ENCODE data around the gene CDH13. TPM values are rescaled to one million over a fixed set of nuclear protein-coding genes. Genes with fewer than 3 reads are reported as not detected.

Gene CDH13
- polyA plus RNA-seq, 1 experiment, result 113 TPM

DNA sequence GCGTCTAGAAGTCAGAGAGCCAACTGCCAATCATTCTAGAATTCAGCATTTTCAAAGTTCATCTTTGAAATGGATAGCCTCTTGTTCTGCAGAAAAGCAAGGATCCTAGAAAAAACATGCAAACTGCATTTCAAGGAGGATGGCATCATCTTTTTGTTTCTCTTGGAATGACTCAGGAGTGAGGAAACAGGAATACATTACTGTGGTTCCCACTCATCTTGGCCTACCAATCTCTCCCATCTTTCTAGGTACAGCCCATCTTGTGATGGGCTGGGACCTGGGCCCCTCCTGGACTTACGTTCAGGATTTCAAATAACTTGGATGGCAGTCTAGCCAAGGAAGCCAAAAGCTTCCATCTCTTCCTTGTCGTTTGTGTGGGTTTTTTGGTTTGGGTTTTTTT lies 363.4 kb downstream of the CDH13 start:
- Histone ChIP-seq H3K36me3 (ENCODE audit: control insufficient read depth, insufficient read depth, low read length) (no peaks in the 10 kb centered on the region), H3K27me3 (ENCODE audit: control insufficient read depth, insufficient read depth, low read length) (no peaks in the 10 kb centered on the region), H3K4me3 (ENCODE audit: low read depth, low read length) (no peak overlapping the region)
- CTCF ChIA-PET, result no interaction called here
- TF ChIP-seq, protein P1, sequence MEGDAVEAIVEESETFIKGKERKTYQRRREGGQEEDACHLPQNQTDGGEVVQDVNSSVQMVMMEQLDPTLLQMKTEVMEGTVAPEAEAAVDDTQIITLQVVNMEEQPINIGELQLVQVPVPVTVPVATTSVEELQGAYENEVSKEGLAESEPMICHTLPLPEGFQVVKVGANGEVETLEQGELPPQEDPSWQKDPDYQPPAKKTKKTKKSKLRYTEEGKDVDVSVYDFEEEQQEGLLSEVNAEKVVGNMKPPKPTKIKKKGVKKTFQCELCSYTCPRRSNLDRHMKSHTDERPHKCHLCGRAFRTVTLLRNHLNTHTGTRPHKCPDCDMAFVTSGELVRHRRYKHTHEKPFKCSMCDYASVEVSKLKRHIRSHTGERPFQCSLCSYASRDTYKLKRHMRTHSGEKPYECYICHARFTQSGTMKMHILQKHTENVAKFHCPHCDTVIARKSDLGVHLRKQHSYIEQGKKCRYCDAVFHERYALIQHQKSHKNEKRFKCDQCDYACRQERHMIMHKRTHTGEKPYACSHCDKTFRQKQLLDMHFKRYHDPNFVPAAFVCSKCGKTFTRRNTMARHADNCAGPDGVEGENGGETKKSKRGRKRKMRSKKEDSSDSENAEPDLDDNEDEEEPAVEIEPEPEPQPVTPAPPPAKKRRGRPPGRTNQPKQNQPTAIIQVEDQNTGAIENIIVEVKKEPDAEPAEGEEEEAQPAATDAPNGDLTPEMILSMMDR (IDR thresholded peaks at IDR 0.05; ENCODE audit: insufficient read depth, low read depth, low read length), result no peak
- POLR2A ChIA-PET, result no interaction called here
- DNase-seq (ENCODE audit: low read depth), result no peak

DNA sequence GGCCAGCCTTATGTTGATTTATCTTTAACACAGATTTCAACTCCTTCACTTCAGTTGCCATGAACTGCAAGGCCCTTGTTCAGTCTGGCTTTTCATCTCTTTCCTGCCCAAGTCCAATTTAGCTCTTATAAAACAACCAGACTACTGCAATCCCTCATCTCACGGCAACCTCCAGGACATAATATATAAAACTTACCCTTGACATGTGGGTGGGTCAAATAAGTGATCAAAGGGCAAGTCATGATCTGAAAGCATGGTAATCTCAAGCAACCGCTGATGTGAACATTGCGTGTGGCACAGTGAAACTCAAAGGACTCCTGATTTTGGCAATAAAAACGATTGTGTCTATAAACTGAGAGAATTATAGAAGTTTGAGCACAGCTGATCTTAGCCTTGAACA lies 364.6 kb downstream of the CDH13 start:
- TF ChIP-seq, protein P1 (IDR thresholded peaks at IDR 0.05; ENCODE audit: insufficient read depth, low read depth, low read length), result no peak
- ChIA-PET CTCF (no interaction called here), POLR2A (no interaction called here)
- no peaks in the 10 kb centered on the region for H3K27me3 ChIP-seq (ENCODE audit: control insufficient read depth, insufficient read depth, low read length)
- no peak for DNase-seq (ENCODE audit: low read depth)
- H3K4me3 ChIP-seq (ENCODE audit: low read depth, low read length), result no peak overlapping the region
- H3K36me3 ChIP-seq (ENCODE audit: control insufficient read depth, insufficient read depth, low read length), result no peaks in the 10 kb centered on the region

DNA sequence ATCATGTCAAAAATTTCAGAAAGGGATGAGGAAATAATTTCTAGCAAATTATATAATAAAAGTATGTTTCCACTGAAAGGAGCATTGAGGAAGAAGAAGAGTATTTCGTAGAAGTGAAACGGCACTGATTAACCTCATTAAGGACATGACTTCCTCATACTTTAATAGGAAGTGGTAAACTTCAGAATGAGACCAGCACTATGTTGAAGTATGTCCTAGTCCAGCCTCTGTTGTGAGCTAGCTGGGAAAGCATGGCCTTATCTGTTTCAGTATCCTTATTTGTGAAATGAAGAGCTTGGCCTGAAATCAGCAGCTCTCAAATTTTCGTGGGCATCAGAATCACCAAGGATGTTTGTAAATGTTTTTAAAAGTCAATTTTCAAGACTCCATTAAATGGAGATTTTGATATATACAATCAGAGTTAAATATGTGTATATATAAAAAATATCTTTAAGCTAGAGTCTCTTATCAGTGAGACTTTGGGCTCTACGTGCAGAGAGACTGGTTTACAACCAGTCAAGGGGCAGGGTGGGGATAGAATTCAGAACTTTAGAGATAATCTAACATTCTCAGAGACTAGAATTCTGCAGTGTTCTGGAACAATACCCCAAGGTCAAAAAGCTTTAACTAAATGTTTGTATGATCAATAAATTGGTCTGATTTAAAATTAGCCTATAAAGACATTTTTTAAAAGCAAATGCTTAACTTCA lies 365.4 kb downstream of the CDH13 start:
- no peak for DNase-seq (ENCODE audit: low read depth)

DNA sequence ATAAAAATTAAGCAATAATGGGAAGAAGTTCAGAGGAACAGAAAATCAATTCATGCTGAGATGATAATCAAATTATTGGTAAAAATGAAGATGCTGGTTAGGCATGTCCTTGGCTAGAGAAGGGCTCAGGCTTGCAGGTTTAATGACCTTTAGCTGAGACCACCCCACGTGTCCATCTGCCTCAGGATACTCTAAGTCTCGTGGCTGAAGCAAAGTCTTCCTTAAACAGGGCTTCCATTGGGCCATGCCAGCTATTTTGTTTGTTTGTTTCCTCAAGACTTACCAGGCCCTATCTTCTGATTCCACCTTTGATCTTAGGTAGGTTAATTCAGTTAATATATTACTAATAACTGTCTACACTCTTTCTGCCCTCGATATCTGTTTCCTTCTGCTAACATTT lies 366.0 kb downstream of the CDH13 start:
- ChIA-PET CTCF (interaction anchor here (0.7 kb wide), 1 partner anchor 69 kb away, joined by 3 read pairs; no protein-coding TSS in a partner anchor), POLR2A (no interaction called here)
- no peak for DNase-seq (ENCODE audit: low read depth)
- TF ChIP-seq, protein P1 (IDR thresholded peaks at IDR 0.05; ENCODE audit: insufficient read depth, low read depth, low read length), result no peak
- H3K36me3 ChIP-seq (ENCODE audit: control insufficient read depth, insufficient read depth, low read length), result no peaks in the 10 kb centered on the region
- H3K27me3 ChIP-seq (ENCODE audit: control insufficient read depth, insufficient read depth, low read length), result no peaks in the 10 kb centered on the region
- H3K4me3 ChIP-seq (ENCODE audit: low read depth, low read length), result no peak overlapping the region

More for the DNA sequence above, 365.4 kb downstream of the CDH13 start:
- Histone ChIP-seq H3K4me3 (ENCODE audit: low read depth, low read length) (no peak overlapping the region), H3K36me3 (ENCODE audit: control insufficient read depth, insufficient read depth, low read length) (no peaks in the 10 kb centered on the region), H3K27me3 (ENCODE audit: control insufficient read depth, insufficient read depth, low read length) (no peaks in the 10 kb centered on the region)
- POLR2A ChIA-PET, result no interaction called here
- CTCF ChIA-PET, result interaction anchor here (0.7 kb wide), 1 partner anchor 69 kb away, joined by 3 read pairs; no protein-coding TSS in a partner anchor
- TF ChIP-seq, protein P1 (IDR thresholded peaks at IDR 0.05; ENCODE audit: insufficient read depth, low read depth, low read length), result no peak

DNA sequence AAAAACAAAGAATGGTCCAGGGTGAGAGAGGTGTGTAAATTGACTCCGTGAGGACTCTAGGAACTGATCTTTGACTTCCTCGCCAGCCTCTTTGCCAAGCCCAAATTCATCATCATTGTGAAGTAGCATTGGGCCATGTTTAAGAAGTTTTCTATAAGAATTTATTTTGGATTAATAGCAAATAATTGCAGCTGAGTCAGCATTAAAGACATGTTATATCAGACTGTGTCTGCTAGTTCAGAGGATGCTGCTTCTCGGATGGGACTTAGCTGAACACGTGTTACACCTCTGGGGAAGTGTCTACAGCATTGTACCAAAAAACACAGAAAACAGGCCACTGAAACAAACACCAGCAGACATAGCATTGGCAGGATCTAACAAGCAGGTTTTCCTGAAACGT lies 366.6 kb downstream of the CDH13 start:
- Histone ChIP-seq H3K4me3 (ENCODE audit: low read depth, low read length) (no peak overlapping the region), H3K36me3 (ENCODE audit: control insufficient read depth, insufficient read depth, low read length) (no peaks in the 10 kb centered on the region), H3K27me3 (ENCODE audit: control insufficient read depth, insufficient read depth, low read length) (no peaks in the 10 kb centered on the region)
- TF ChIP-seq, protein P1 (IDR thresholded peaks at IDR 0.05; ENCODE audit: insufficient read depth, low read depth, low read length), result no peak
- ChIA-PET CTCF (no interaction called here), POLR2A (no interaction called here)
- DNase-seq (ENCODE audit: low read depth), result no peak
